GM23338 (cell line): ENCODE results near the gene TBX2. TPM values are rescaled to one million over a fixed set of nuclear protein-coding genes. Genes with fewer than 3 reads are reported as not detected.

Source experiments
- ATAC-seq: fragments of 200-7000 bp; cut with Tn5 transposase; 3 replicates; pipeline ENCODE4 v1.9.1; 2020
- DNase-seq: peaks from one replicate; pipeline ENCODE4 v3.0.0-alpha.2; 2015; ENCODE audit warnings: low spot score
- H2AFZ ChIP-seq: fragments of 200-600 bp; sonication (generic); 2 replicates; pipeline ENCODE4 v1.8.0; 2016; ENCODE audit warnings: antibody characterized with exemption, mild to moderate bottlenecking, moderate library complexity
- H3F3A ChIP-seq: fragments of 200-600 bp; sonication (generic); replicated peaks from 2 replicates; pipeline ENCODE4 v1.8.0; 2017; ENCODE audit warnings: antibody characterized with exemption, mixed run types, low read depth
- H3K27ac ChIP-seq: fragments of 200-600 bp; sonication (generic); 2 replicates; pipeline ENCODE4 v1.6.1; 2016; ENCODE audit warnings: low read depth
- H3K27me3 ChIP-seq: fragments of 200-600 bp; sonication (generic); 2 replicates; pipeline ENCODE4 v1.8.0; 2016; ENCODE audit warnings: mild to moderate bottlenecking, mixed run types, moderate library complexity; ENCODE audit not compliant: insufficient read depth
- H3K36me3 ChIP-seq: fragments of 200-600 bp; sonication (generic); 2 replicates; pipeline ENCODE4 v1.8.0; 2016; ENCODE audit warnings: mild to moderate bottlenecking; ENCODE audit not compliant: insufficient read depth
- H3K4me1 ChIP-seq: fragments of 200-600 bp; sonication (generic); 2 replicates; pipeline ENCODE4 v1.8.0; 2016; ENCODE audit warnings: mild to moderate bottlenecking, moderate library complexity; ENCODE audit not compliant: insufficient read depth
- H3K4me2 ChIP-seq: fragments of 200-600 bp; sonication (generic); 2 replicates; pipeline ENCODE4 v1.7.1; 2017; ENCODE audit warnings: mixed run types
- H3K4me3 ChIP-seq: fragments of 200-600 bp; sonication (generic); 2 replicates; pipeline ENCODE4 v1.6.1; 2016; ENCODE audit warnings: mixed run types
- H3K79me2 ChIP-seq: fragments of 200-600 bp; sonication (generic); replicated peaks from 2 replicates; pipeline ENCODE4 v1.8.0; 2017; ENCODE audit warnings: mild to moderate bottlenecking; ENCODE audit not compliant: insufficient read depth
- H3K9me2 ChIP-seq: fragments of 200-600 bp; sonication (generic); 2 replicates; pipeline ENCODE4 v1.8.0; 2017; ENCODE audit not compliant: insufficient read depth
- H4K20me1 ChIP-seq: fragments of 200-600 bp; sonication (generic); replicated peaks from 2 replicates; pipeline ENCODE4 v1.8.0; 2017; ENCODE audit warnings: mild to moderate bottlenecking; ENCODE audit not compliant: insufficient read depth
- H3K27ac Mint-ChIP-seq: 2 replicates; pipeline ENCODE4 v1.8.0; 2020; ENCODE audit warnings: inconsistent platforms, mild to moderate bottlenecking, moderate library complexity, mixed read lengths
- H3K27me3 Mint-ChIP-seq: 3 replicates; pipeline ENCODE4 v1.8.0; 2022; ENCODE audit warnings: low read depth, mild to moderate bottlenecking, moderate library complexity, mixed read lengths, inconsistent platforms; ENCODE audit not compliant: insufficient read depth, poor library complexity
- H3K36me3 Mint-ChIP-seq: 3 replicates; pipeline ENCODE4 v1.8.0; 2021; ENCODE audit warnings: low read depth, mild to moderate bottlenecking, inconsistent platforms, moderate library complexity, mixed read lengths
- H3K4me1 Mint-ChIP-seq: 3 replicates; pipeline ENCODE4 v1.8.0; 2020; ENCODE audit warnings: mild to moderate bottlenecking, inconsistent platforms, mixed read lengths
- H3K4me3 Mint-ChIP-seq: 3 replicates; pipeline ENCODE4 v1.8.0; 2021; ENCODE audit warnings: moderate library complexity, mild to moderate bottlenecking, inconsistent platforms, mixed read lengths
- H3K9me3 Mint-ChIP-seq: 3 replicates; pipeline ENCODE4 v1.8.0; 2020; ENCODE audit warnings: moderate library complexity, mild to moderate bottlenecking, inconsistent platforms, mixed read lengths
- EZH2 ChIP-seq: fragments of 200-600 bp; sonication (generic); IDR thresholded peaks from one replicate; pipeline ENCODE4 v1.8.0; 2017; ENCODE audit warnings: antibody characterized with exemption, mild to moderate bottlenecking, low read depth; ENCODE audit not compliant: unreplicated experiment
- EZH2phosphoT487 ChIP-seq: fragments of 200-600 bp; sonication (generic); IDR thresholded peaks from one replicate; pipeline ENCODE4 v1.8.1; 2018; ENCODE audit warnings: antibody characterized with exemption; ENCODE audit not compliant: unreplicated experiment
- REST ChIP-seq: IDR thresholded peaks from one replicate; pipeline ENCODE4 v1.6.1; 2018; ENCODE audit warnings: antibody characterized with exemption; ENCODE audit not compliant: unreplicated experiment
- ZNF114 ChIP-seq: fragments of 250-450 bp; sonication (Bioruptor Pico); IDR thresholded peaks from 2 replicates; pipeline ENCODE4 v1.5.0; 2020; ENCODE audit warnings: mild to moderate bottlenecking, moderate library complexity
- polyA plus RNA-seq: library from polyadenylated mRNA; unstranded; fragments of >200 nt; fragmentation: Nextera tagmentation; extraction: Ambion mirVana; gene quantifications from 2 replicates; pipeline ENCODE4 v1.2.1, GENCODE V29; 2016
- total RNA-seq: library from RNA; depleted of rRNA; stranded (reverse); fragments of >200 nt; shearing (Covaris generic); gene quantifications from 2 replicates; pipeline ENCODE4 v1.2.3, GENCODE V29; 2014
- TF ChIP-seq, protein P1 (sequence below): IDR thresholded peaks from 2 replicates; pipeline ENCODE4 v1.6.1; 2016; ENCODE audit warnings: antibody characterized with exemption

Gene TBX2
- total and polyA plus RNA-seq, 2 experiments from 2014 or later = not detected

DNA sequence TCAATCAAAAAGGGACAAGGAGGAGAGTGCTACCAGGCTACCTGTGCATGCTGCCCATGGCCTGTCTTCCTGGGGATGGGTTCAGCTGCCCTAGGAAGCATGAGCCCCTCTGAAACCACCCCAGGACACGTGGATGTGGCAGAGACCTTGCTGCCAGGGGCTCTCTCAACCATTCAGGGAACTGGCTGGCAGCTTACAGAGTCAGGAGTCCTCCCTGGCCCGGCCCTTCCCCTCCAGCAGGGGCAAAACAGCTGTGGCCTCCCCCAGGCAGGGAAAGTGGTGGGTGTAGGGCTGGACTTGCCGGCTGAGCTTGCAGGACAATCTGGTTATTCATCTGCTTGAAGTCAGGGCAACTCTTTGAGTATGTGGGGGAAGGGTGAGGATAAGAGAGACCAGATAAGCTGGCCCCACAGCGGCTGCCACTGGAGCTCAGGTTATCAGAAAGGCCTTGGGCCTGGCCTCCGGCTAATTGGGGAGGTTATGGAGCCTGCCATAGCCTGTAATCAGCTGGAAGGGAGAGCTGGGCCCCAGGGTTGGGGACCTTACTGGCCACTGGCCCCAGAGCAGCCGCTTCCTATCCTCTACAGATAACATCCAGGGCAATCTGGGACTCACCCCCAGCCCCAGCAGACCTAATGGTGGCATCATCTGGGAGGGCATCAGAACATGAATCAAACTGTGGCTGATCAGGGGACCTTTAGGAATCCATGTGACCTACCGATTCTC lies 5.6 kb upstream of the TBX2 start:
- no peak for DNase-seq
- H3K27ac Mint-ChIP-seq = no peak overlapping the region

DNA sequence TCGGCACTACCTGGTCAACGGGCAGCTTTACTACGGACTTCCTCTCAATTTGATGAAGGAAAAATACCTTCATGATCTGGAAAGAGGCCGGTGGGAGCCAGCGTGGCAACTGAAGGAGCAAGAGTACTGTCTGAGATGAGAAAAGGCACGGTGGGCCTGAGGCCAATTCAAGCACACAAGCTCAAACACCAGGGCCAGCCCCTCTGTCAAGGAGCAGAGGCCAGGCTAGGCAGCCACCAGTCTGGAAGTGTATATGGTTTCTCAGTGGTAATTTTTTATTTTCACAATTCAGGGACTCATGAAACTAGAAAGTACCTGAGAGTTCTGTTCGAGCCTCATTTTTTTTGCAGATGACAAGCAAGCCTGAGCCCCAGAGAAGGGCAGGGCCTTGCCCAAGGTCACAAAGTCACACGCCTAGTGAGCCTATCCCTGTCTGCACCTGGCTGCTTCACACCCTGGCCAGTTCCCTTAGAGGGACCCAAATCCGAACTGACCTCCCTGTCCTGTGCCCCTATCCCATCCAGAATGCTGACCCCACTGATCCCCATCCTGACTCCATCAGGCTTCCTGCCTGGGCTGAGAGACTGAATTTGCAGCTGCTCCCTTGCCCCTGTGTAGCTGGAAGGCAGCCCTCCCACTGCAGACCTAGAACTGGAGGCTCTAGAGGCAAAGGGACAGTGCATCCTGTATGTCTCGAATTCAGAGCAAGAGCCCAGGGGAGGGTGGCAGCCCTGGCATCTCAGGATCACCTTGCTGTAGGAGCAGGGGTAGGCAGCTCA lies 4.8 kb upstream of the TBX2 start:
- Mint-ChIP-seq H3K9me3 (peaks cover 8% of the 10 kb centered on the region; the same call in 2 of the 3 replicates), H3K27me3 (peaks cover 70% of the 10 kb centered on the region), H3K36me3 (no peaks in the 10 kb centered on the region; the same call in 2 of the 3 replicates), H3K27ac (no peak overlapping the region), H3K4me1 (peaks cover 15% of the 10 kb centered on the region), H3K4me3 (peak overlapping the region; percentile 55; the same call in 1 of the 3 replicates)
- Histone ChIP-seq H2AFZ (no peak overlapping the region), H3K4me2 (0 out of 2 replicates have a peak overlapping the region, but pooled peaks have one; percentile 76), H3K4me3 (peak overlapping the region; percentile 47; the same call in 1 of the 2 replicates), H3F3A (no peaks in the 10 kb centered on the region), H3K36me3 (no peaks in the 10 kb centered on the region), H3K4me1 (no peaks in the 10 kb centered on the region; the same call in 1 of the 2 replicates), H3K27ac (no peak overlapping the region), H3K79me2 (no peaks in the 10 kb centered on the region), H3K9me2 (no peaks in the 10 kb centered on the region), H3K27me3 (peaks cover 79% of the 10 kb centered on the region), H4K20me1 (peaks cover 9% of the 10 kb centered on the region; the same call in 1 of the 2 replicates)
- ATAC-seq (no peak), DNase-seq (no peak)
- TF ChIP-seq, protein P1, sequence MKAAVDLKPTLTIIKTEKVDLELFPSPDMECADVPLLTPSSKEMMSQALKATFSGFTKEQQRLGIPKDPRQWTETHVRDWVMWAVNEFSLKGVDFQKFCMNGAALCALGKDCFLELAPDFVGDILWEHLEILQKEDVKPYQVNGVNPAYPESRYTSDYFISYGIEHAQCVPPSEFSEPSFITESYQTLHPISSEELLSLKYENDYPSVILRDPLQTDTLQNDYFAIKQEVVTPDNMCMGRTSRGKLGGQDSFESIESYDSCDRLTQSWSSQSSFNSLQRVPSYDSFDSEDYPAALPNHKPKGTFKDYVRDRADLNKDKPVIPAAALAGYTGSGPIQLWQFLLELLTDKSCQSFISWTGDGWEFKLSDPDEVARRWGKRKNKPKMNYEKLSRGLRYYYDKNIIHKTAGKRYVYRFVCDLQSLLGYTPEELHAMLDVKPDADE = no peak

More for the DNA sequence above, 5.6 kb upstream of the TBX2 start:
- H3K36me3 ChIP-seq = no peaks in the 10 kb centered on the region
- no peak overlapping the region for H3K27ac ChIP-seq
- H3K4me3 ChIP-seq = no peak overlapping the region
- peaks cover 9% of the 10 kb centered on the region; the same call in 1 of the 2 replicates for H4K20me1 ChIP-seq
- H3K27me3 ChIP-seq = peaks cover 71% of the 10 kb centered on the region
- H2AFZ ChIP-seq = no peak overlapping the region
- H3K4me1 Mint-ChIP-seq = peaks cover 15% of the 10 kb centered on the region
- H3K4me1 ChIP-seq = no peaks in the 10 kb centered on the region; the same call in 1 of the 2 replicates
- ATAC-seq = no peak
- no peak for TF ChIP-seq REST
- TF ChIP-seq EZH2 = no peak
- no peak for TF ChIP-seq EZH2phosphoT487
- TF ChIP-seq ZNF114 (CRISPR knock-in tag) = no peak
- H3K4me3 Mint-ChIP-seq = peak overlapping the region; percentile 10; the same call in 1 of the 3 replicates
- H3K9me2 ChIP-seq = no peaks in the 10 kb centered on the region
- H3K27me3 Mint-ChIP-seq = peaks cover 64% of the 10 kb centered on the region
- H3F3A ChIP-seq = no peaks in the 10 kb centered on the region
- H3K36me3 Mint-ChIP-seq = no peaks in the 10 kb centered on the region; the same call in 2 of the 3 replicates
- peaks cover 8% of the 10 kb centered on the region; the same call in 2 of the 3 replicates for H3K9me3 Mint-ChIP-seq
- no peaks in the 10 kb centered on the region for H3K79me2 ChIP-seq
- H3K4me2 ChIP-seq = no peak overlapping the region
